HepG2 (cell line): ENCODE results near the gene PGPEP1. TPM values are rescaled to one million over a fixed set of nuclear protein-coding genes. Genes with fewer than 3 reads are reported as not detected.

ENCODE experiments used
- ATF7-NPFF ChIP-seq: sonication (generic); formaldehyde crosslinking; IDR thresholded peaks from 2 replicates; pipeline ENCODE4 v1.8.1; 2023; ENCODE audit warnings: mild to moderate bottlenecking, low read depth, missing genetic modification reagents, moderate library complexity
- CEBPB ChIP-seq: IDR thresholded peaks from 2 replicates; pipeline ENCODE4 v1.6.1; 2011; ENCODE audit warnings: low read depth, low read length, improper control_type of control experiment, borderline replicate concordance
- FOXJ3 ChIP-seq: sonication (generic); formaldehyde crosslinking; IDR thresholded peaks from 2 replicates; pipeline ENCODE4 v1.4.0; 2020; ENCODE audit warnings: missing genetic modification reagents, mild to moderate bottlenecking, borderline replicate concordance
- GATAD2A ChIP-seq: IDR thresholded peaks from 2 replicates; pipeline ENCODE4 v1.6.1; 2016
- GMEB2 ChIP-seq: IDR thresholded peaks from 2 replicates; pipeline ENCODE4 v1.6.1; 2016; ENCODE audit warnings: missing biosample characterization, missing genetic modification reagents, low read depth
- GZF1 ChIP-seq: sonication (generic); formaldehyde crosslinking; IDR thresholded peaks from 2 replicates; pipeline ENCODE4 v1.5.1; 2020; ENCODE audit warnings: mild to moderate bottlenecking, missing genetic modification reagents
- HDAC2 ChIP-seq: sonication (generic); formaldehyde crosslinking; IDR thresholded peaks from 2 replicates; pipeline ENCODE4 v1.4.0; 2020; ENCODE audit warnings: missing genetic modification reagents
- HHEX ChIP-seq: IDR thresholded peaks from 2 replicates; pipeline ENCODE4 v1.6.1; 2016; ENCODE audit warnings: control low read depth
- MAF1 ChIP-seq: sonication (generic); formaldehyde crosslinking; IDR thresholded peaks from 2 replicates; pipeline ENCODE4 v1.5.0; 2020; ENCODE audit warnings: missing genetic modification reagents, borderline replicate concordance
- MNT ChIP-seq: fragments of 450-650 bp; IDR thresholded peaks from 2 replicates; pipeline ENCODE4 v1.6.1; 2016
- PHF21A ChIP-seq: sonication (generic); formaldehyde crosslinking; IDR thresholded peaks from 2 replicates; pipeline ENCODE4 v1.5.0; 2020; ENCODE audit warnings: mild to moderate bottlenecking, missing genetic modification reagents
- SMAD3 ChIP-seq: sonication (generic); formaldehyde crosslinking; IDR thresholded peaks from 2 replicates; pipeline ENCODE4 v1.4.0; 2020; ENCODE audit warnings: missing genetic modification reagents
- SMAD9 ChIP-seq: sonication (generic); formaldehyde crosslinking; IDR thresholded peaks from 2 replicates; pipeline ENCODE4 v1.5.1; 2020; ENCODE audit warnings: mild to moderate bottlenecking, missing genetic modification reagents
- SMC3 ChIP-seq: IDR thresholded peaks from 2 replicates; pipeline ENCODE4 v1.6.1; 2011; ENCODE audit warnings: low read length, improper control_type of control experiment
- SYNCRIP ChIP-seq: fragments of 200-400 bp; formaldehyde crosslinking; IDR thresholded peaks from 2 replicates; pipeline ENCODE4 v1.6.1; 2018; ENCODE audit warnings: mild to moderate bottlenecking, low read depth, low read length; ENCODE audit not compliant: insufficient read depth
- TP53 ChIP-seq: sonication (generic); formaldehyde crosslinking; conservative IDR thresholded peaks from 2 replicates; pipeline ENCODE4 v1.4.0; 2020; ENCODE audit warnings: missing genetic modification reagents
- ZBTB33 ChIP-seq: sonication (generic); formaldehyde crosslinking; IDR thresholded peaks from 2 replicates; pipeline ENCODE4 v1.4.0; 2020; ENCODE audit warnings: missing genetic modification reagents
- ZBTB4 ChIP-seq: sonication (generic); formaldehyde crosslinking; IDR thresholded peaks from 2 replicates; pipeline ENCODE4 v1.4.0; 2020; ENCODE audit warnings: missing genetic modification reagents, mild to moderate bottlenecking, borderline replicate concordance
- ZFP62 ChIP-seq: sonication (generic); formaldehyde crosslinking; IDR thresholded peaks from 2 replicates; pipeline ENCODE4 v1.4.0; 2020; ENCODE audit warnings: missing genetic modification reagents
- ZNF124 ChIP-seq: sonication (generic); formaldehyde crosslinking; IDR thresholded peaks from 2 replicates; pipeline ENCODE4 v1.4.0; 2020; ENCODE audit warnings: missing genetic modification reagents
- ZNF746 ChIP-seq: sonication (generic); formaldehyde crosslinking; IDR thresholded peaks from 2 replicates; pipeline ENCODE4 v1.8.0; 2022; ENCODE audit warnings: mild to moderate bottlenecking, missing genetic modification reagents
- ZNF850 ChIP-seq: sonication (generic); formaldehyde crosslinking; conservative IDR thresholded peaks from 2 replicates; pipeline ENCODE4 v1.9.0; 2021; ENCODE audit warnings: mild to moderate bottlenecking, missing genetic modification reagents
- polyA plus RNA-seq, 8 experiments: library from polyadenylated mRNA; depleted of rRNA in 3 of 8; stranded (reverse) in 7 of 8; unstranded in 1 of 8; fragments of >200 nt; fragmentation: Illumina TruSeq in 4 of 8; extraction: Trizol in 4 of 8; gene quantifications; 2 replicates each; pipeline versions ENCODE4 v1.2.1 to v1.2.3, GENCODE V29; 2011 to 2016; ENCODE audit warnings: low read depth in 4 of 8, missing spikeins in 1 of 8, mixed read lengths in 1 of 8; ENCODE audit not compliant: insufficient read depth in 1 of 8
- total RNA-seq, 5 experiments: library from RNA; depleted of rRNA; stranded (reverse); fragments of >200 nt; fragmentation: Illumina TruSeq; extraction: Trizol; gene quantifications; 2 replicates each; pipeline ENCODE4 v1.2.3, GENCODE V29; 2016; ENCODE audit warnings: low read depth in 1 of 5

Gene PGPEP1
- total and polyA plus RNA-seq, 2 of the 13 experiments (the other 11 are each of a cell fraction or from before 2014, with no cell fraction given), result 53.1 to 56.6 TPM

GRCh38 chr19:18322759-18323460, 17.5 kb upstream of the PGPEP1 start, which contains the start of gene LSM4 (continued):
- TF ChIP-seq ZBTB33 (peak; percentile 51), SMAD9 (CRISPR knock-in tag) (no peak), TP53 (0 out of 2 replicates have a peak, but pooled peaks have one; percentile 20), ZNF850 (CRISPR knock-in tag) (peak; percentile 40; the same call in 1 of the 2 replicates), PHF21A (CRISPR knock-in tag) (peak; percentile 70), MAF1 (CRISPR knock-in tag) (no peak), ATF7-NPFF (CRISPR knock-in tag) (0 out of 2 replicates have a peak, but pooled peaks have one; percentile 72), HHEX (CRISPR knock-in tag) (no peak), ZBTB4 (CRISPR knock-in tag) (no peak), ZFP62 (CRISPR knock-in tag) (no peak), GZF1 (CRISPR knock-in tag) (0 out of 2 replicates have a peak, but pooled peaks have one; percentile 42), SMAD3 (peak; percentile 28; the same call in 1 of the 2 replicates), MNT (peak; percentile 41), CEBPB (peak; percentile 40; the same call in 1 of the 2 replicates), ZNF124 (no peak), GMEB2 (CRISPR knock-in tag) (peak; percentile 78), HDAC2 (CRISPR knock-in tag) (peak; percentile 43; the same call in 1 of the 2 replicates), SYNCRIP (no peak), GATAD2A (0 out of 2 replicates have a peak, but pooled peaks have one; percentile 25), SMC3 (peak; percentile 73), ZNF746 (peak; percentile 59; the same call in 1 of the 2 replicates), FOXJ3 (no peak)
